H9 (cell line): ENCODE measurements around the gene LRRC53. TPM values are rescaled to one million over a fixed set of nuclear protein-coding genes. Genes with fewer than 3 reads are reported as not detected.

ENCODE experiments used
- DNase-seq: peaks from one replicate; pipeline ENCODE4 v3.0.0-alpha.2; 2017
- H2AFZ ChIP-seq: one replicate; pipeline ENCODE4 v1.6.1; 2013; ENCODE audit warnings: mild to moderate bottlenecking, low read length, control low read depth, moderate library complexity
- H2AK5ac ChIP-seq: 2 replicates; pipeline ENCODE4 v1.6.1; 2013; ENCODE audit warnings: low read length, control low read depth, mixed read lengths; ENCODE audit not compliant: insufficient read length
- H2BK120ac ChIP-seq: one replicate; pipeline ENCODE4 v1.6.1; 2013; ENCODE audit warnings: low read depth, mild to moderate bottlenecking, low read length, control low read depth, inconsistent platforms; ENCODE audit not compliant: poor library complexity, severe bottlenecking
- H2BK12ac ChIP-seq: 2 replicates; pipeline ENCODE4 v1.6.1; 2013; ENCODE audit warnings: low read length, control low read depth, mixed read lengths, low read depth; ENCODE audit not compliant: insufficient read length
- H2BK15ac ChIP-seq: 2 replicates; pipeline ENCODE4 v1.6.1; 2013; ENCODE audit warnings: low read depth, low read length, control low read depth
- H2BK20ac ChIP-seq: one replicate; pipeline ENCODE4 v1.6.1; 2013; ENCODE audit warnings: low read depth, mild to moderate bottlenecking, low read length, control low read depth, inconsistent platforms; ENCODE audit not compliant: poor library complexity, severe bottlenecking
- H2BK5ac ChIP-seq: 2 replicates; pipeline ENCODE4 v1.6.1; 2013; ENCODE audit warnings: low read length, control low read depth, mixed read lengths; ENCODE audit not compliant: insufficient read length
- H3K14ac ChIP-seq: 2 replicates; pipeline ENCODE4 v1.6.1; 2013; ENCODE audit warnings: low read length, control low read depth; ENCODE audit not compliant: insufficient read depth
- H3K18ac ChIP-seq: 2 replicates; pipeline ENCODE4 v1.6.1; 2013; ENCODE audit warnings: low read depth, mild to moderate bottlenecking, mixed read lengths, low read length, control low read depth; ENCODE audit not compliant: insufficient read length
- H3K23ac ChIP-seq: 2 replicates; pipeline ENCODE4 v1.6.1; 2013; ENCODE audit warnings: low read length, control low read depth, mixed read lengths, low read depth; ENCODE audit not compliant: insufficient read length
- H3K23me2 ChIP-seq: 2 replicates; pipeline ENCODE4 v1.6.1; 2013; ENCODE audit warnings: low read depth, mild to moderate bottlenecking, mixed read lengths, low read length, control low read depth; ENCODE audit not compliant: insufficient read length, poor library complexity, severe bottlenecking
- H3K27ac ChIP-seq: 2 replicates; pipeline ENCODE4 v1.5.1; 2013; ENCODE audit warnings: low read length, control low read depth, mixed read lengths, low read depth; ENCODE audit not compliant: insufficient read length
- H3K27me3 ChIP-seq: 2 replicates; pipeline ENCODE4 v1.6.1; 2013; ENCODE audit warnings: low read length, control low read depth, inconsistent platforms; ENCODE audit not compliant: insufficient read depth
- H3K4ac ChIP-seq: 2 replicates; pipeline ENCODE4 v1.6.1; 2013; ENCODE audit warnings: low read depth, mild to moderate bottlenecking, control low read depth, inconsistent platforms, low read length, moderate library complexity
- H3K4me1 ChIP-seq: 2 replicates; pipeline ENCODE4 v1.6.1; 2013; ENCODE audit warnings: low read length, control low read depth, inconsistent platforms; ENCODE audit not compliant: insufficient read depth
- H3K4me2 ChIP-seq: 2 replicates; pipeline ENCODE4 v1.6.1; 2013; ENCODE audit warnings: low read length, control low read depth, mixed read lengths; ENCODE audit not compliant: insufficient read length, insufficient read depth
- H3K56ac ChIP-seq: 2 replicates; pipeline ENCODE4 v1.6.1; 2013; ENCODE audit warnings: low read depth, mild to moderate bottlenecking, mixed read lengths, low read length, control low read depth; ENCODE audit not compliant: insufficient read length
- H3K79me1 ChIP-seq: 2 replicates; pipeline ENCODE4 v1.6.1; 2013; ENCODE audit warnings: low read depth, mild to moderate bottlenecking, moderate library complexity, low read length, control low read depth, inconsistent platforms; ENCODE audit not compliant: insufficient read depth, poor library complexity, severe bottlenecking
- H3K79me2 ChIP-seq: 2 replicates; pipeline ENCODE4 v1.6.1; 2013; ENCODE audit warnings: low read length, control low read depth, inconsistent platforms; ENCODE audit not compliant: insufficient read depth
- H3K9ac ChIP-seq: 2 replicates; pipeline ENCODE4 v1.6.1; 2013; ENCODE audit warnings: low read length, control low read depth, mixed read lengths; ENCODE audit not compliant: insufficient read length; ENCODE audit errors: extremely low read depth
- H3K9me3 ChIP-seq: one replicate; pipeline ENCODE4 v1.6.1; 2013; ENCODE audit warnings: low read depth, low read length, inconsistent platforms; ENCODE audit not compliant: control insufficient read depth
- H3T11ph ChIP-seq: one replicate; pipeline ENCODE4 v1.6.1; 2013; ENCODE audit warnings: mild to moderate bottlenecking, low read length, control low read depth, inconsistent platforms
- H4K20me1 ChIP-seq: one replicate; pipeline ENCODE4 v1.6.1; 2013; ENCODE audit not compliant: control insufficient read depth, insufficient read length, insufficient read depth
- H4K5ac ChIP-seq: 2 replicates; pipeline ENCODE4 v1.6.1; 2013; ENCODE audit warnings: low read depth, mild to moderate bottlenecking, mixed read lengths, low read length, control low read depth; ENCODE audit not compliant: insufficient read length
- H4K8ac ChIP-seq: replicated peaks from 2 replicates; pipeline ENCODE4 v1.6.1; 2013; ENCODE audit warnings: low read length, control low read depth, mixed read lengths, low read depth; ENCODE audit not compliant: insufficient read length
- H4K91ac ChIP-seq: 2 replicates; pipeline ENCODE4 v1.6.1; 2013; ENCODE audit warnings: low read depth, mild to moderate bottlenecking, moderate library complexity, mixed read lengths, low read length, control low read depth; ENCODE audit not compliant: insufficient read length
- H3K27ac Mint-ChIP-seq, 3 experiments: 2 replicates in 2 of 3; 3 replicates in 1 of 3; pipeline ENCODE4 v1.8.0; 2020 to 2021; ENCODE audit warnings: mixed read lengths in 3 of 3, mild to moderate bottlenecking in 1 of 3, moderate library complexity in 1 of 3
- H3K27me3 Mint-ChIP-seq: 2 replicates; pipeline ENCODE4 v1.8.0; 2021; ENCODE audit warnings: low read depth, mild to moderate bottlenecking, moderate library complexity, mixed read lengths
- H3K36me3 Mint-ChIP-seq, 3 experiments: 2 replicates in 2 of 3; 3 replicates in 1 of 3; pipeline ENCODE4 v1.8.0; 2020 to 2021; ENCODE audit warnings: low read depth in 3 of 3, mixed read lengths in 3 of 3; ENCODE audit not compliant: insufficient read depth in 1 of 3
- H3K4me1 Mint-ChIP-seq, 2 experiments: 2 replicates each; pipeline ENCODE4 v1.8.0; 2020; ENCODE audit warnings: mixed read lengths in 2 of 2
- H3K4me3 Mint-ChIP-seq, 2 experiments: 2 replicates in 1 of 2; 3 replicates in 1 of 2; pipeline ENCODE4 v1.8.0; 2020 to 2021; ENCODE audit warnings: mild to moderate bottlenecking in 2 of 2, mixed read lengths in 2 of 2, moderate library complexity in 1 of 2
- H3K9me3 Mint-ChIP-seq, 2 experiments: 2 replicates in 1 of 2; 3 replicates in 1 of 2; pipeline ENCODE4 v1.8.0; 2020; ENCODE audit warnings: mild to moderate bottlenecking in 2 of 2, mixed read lengths in 2 of 2, moderate library complexity in 1 of 2
- CTCF ChIP-seq: fragments of 200-600 bp; sonication (generic); conservative IDR thresholded peaks from 3 replicates; pipeline ENCODE4 v1.8.0; 2021; ENCODE audit warnings: antibody characterized with exemption, mild to moderate bottlenecking
- WGBS: extraction: QIAGEN DNeasy Blood & Tissue Kit; methylation state at CpG from one replicate; pipeline ENCODE4 v1.1.7; 2013; ENCODE audit warnings: missing lambda C conversion rate, low lambda C conversion rate, mixed read lengths; ENCODE audit not compliant: insufficient read length; ENCODE audit errors: extremely low coverage; 5-methylcytosine and 5-hydroxymethylcytosine counted together
- total RNA-seq: library from RNA; stranded (reverse); gene quantifications from 2 replicates; pipeline ENCODE4 v1.2.1, GENCODE V29; 2021

Gene LRRC53
- total RNA-seq, 1 experiment from 2014 or later: not detected

GRCh38 chr1:74549932-74550331 is 37.5 kb upstream of the LRRC53 start:
- Histone ChIP-seq H2BK120ac (no peak overlapping the region), H4K5ac (no peak overlapping the region), H2BK20ac (no peak overlapping the region), H3K23ac (no peak overlapping the region), H3T11ph (no peak overlapping the region), H3K27ac (no peak overlapping the region), H4K8ac (no peak overlapping the region), H2AK5ac (no peak overlapping the region), H3K9me3 (no peaks in the 10 kb centered on the region), H3K79me2 (no peaks in the 10 kb centered on the region), H2BK5ac (no peak overlapping the region), H2AFZ (no peak overlapping the region), H2BK12ac (no peak overlapping the region), H3K4me1 (no peaks in the 10 kb centered on the region), H2BK15ac (no peak overlapping the region), H4K20me1 (no peaks in the 10 kb centered on the region), H3K27me3 (no peaks in the 10 kb centered on the region), H3K56ac (no peak overlapping the region), H3K4ac (no peak overlapping the region), H3K23me2 (no peaks in the 10 kb centered on the region), H3K79me1 (no peaks in the 10 kb centered on the region), H3K18ac (no peak overlapping the region), H3K4me2 (no peak overlapping the region), H3K9ac (no peak overlapping the region), H3K14ac (no peak overlapping the region), H4K91ac (no peak overlapping the region)
- DNase-seq: no peak
- peaks cover 3% of the 10 kb centered on the region; the same call in 1 of the 2 replicates for H3K27me3 Mint-ChIP-seq
- WGBS: no CpG with 5 or more reads among the region's 2 CpGs
- no peak for TF ChIP-seq CTCF
- no peaks in the 10 kb centered on the region for H3K9me3 Mint-ChIP-seq
- H3K4me3 Mint-ChIP-seq: no peak overlapping the region
- no peaks in the 10 kb centered on the region for H3K36me3 Mint-ChIP-seq
- H3K4me1 Mint-ChIP-seq: no peaks in the 10 kb centered on the region
- no peak overlapping the region for H3K27ac Mint-ChIP-seq
